H9 (cell line): ENCODE measurements around the gene PIEZO2. TPM values are rescaled to one million over a fixed set of nuclear protein-coding genes. Genes with fewer than 3 reads are reported as not detected.
A peak's percentile ranks its signal among the peaks of the same experiment; 100 is the strongest.

Experiments used
- DNase-seq: peaks from one replicate; pipeline ENCODE4 v3.0.0-alpha.2; 2017
- H2AFZ ChIP-seq: one replicate; pipeline ENCODE4 v1.6.1; 2013; ENCODE audit warnings: mild to moderate bottlenecking, low read length, control low read depth, moderate library complexity
- H2AK5ac ChIP-seq: 2 replicates; pipeline ENCODE4 v1.6.1; 2013; ENCODE audit warnings: low read length, control low read depth, mixed read lengths; ENCODE audit not compliant: insufficient read length
- H2BK120ac ChIP-seq: one replicate; pipeline ENCODE4 v1.6.1; 2013; ENCODE audit warnings: low read depth, mild to moderate bottlenecking, low read length, control low read depth, inconsistent platforms; ENCODE audit not compliant: poor library complexity, severe bottlenecking
- H2BK12ac ChIP-seq: 2 replicates; pipeline ENCODE4 v1.6.1; 2013; ENCODE audit warnings: low read length, control low read depth, mixed read lengths, low read depth; ENCODE audit not compliant: insufficient read length
- H2BK15ac ChIP-seq: 2 replicates; pipeline ENCODE4 v1.6.1; 2013; ENCODE audit warnings: low read depth, low read length, control low read depth
- H2BK20ac ChIP-seq: one replicate; pipeline ENCODE4 v1.6.1; 2013; ENCODE audit warnings: low read depth, mild to moderate bottlenecking, low read length, control low read depth, inconsistent platforms; ENCODE audit not compliant: poor library complexity, severe bottlenecking
- H2BK5ac ChIP-seq: 2 replicates; pipeline ENCODE4 v1.6.1; 2013; ENCODE audit warnings: low read length, control low read depth, mixed read lengths; ENCODE audit not compliant: insufficient read length
- H3K14ac ChIP-seq: 2 replicates; pipeline ENCODE4 v1.6.1; 2013; ENCODE audit warnings: low read length, control low read depth; ENCODE audit not compliant: insufficient read depth
- H3K18ac ChIP-seq: 2 replicates; pipeline ENCODE4 v1.6.1; 2013; ENCODE audit warnings: low read depth, mild to moderate bottlenecking, mixed read lengths, low read length, control low read depth; ENCODE audit not compliant: insufficient read length
- H3K23ac ChIP-seq: 2 replicates; pipeline ENCODE4 v1.6.1; 2013; ENCODE audit warnings: low read length, control low read depth, mixed read lengths, low read depth; ENCODE audit not compliant: insufficient read length
- H3K23me2 ChIP-seq: 2 replicates; pipeline ENCODE4 v1.6.1; 2013; ENCODE audit warnings: low read depth, mild to moderate bottlenecking, mixed read lengths, low read length, control low read depth; ENCODE audit not compliant: insufficient read length, poor library complexity, severe bottlenecking
- H3K27ac ChIP-seq: 2 replicates; pipeline ENCODE4 v1.5.1; 2013; ENCODE audit warnings: low read length, control low read depth, mixed read lengths, low read depth; ENCODE audit not compliant: insufficient read length
- H3K27me3 ChIP-seq: 2 replicates; pipeline ENCODE4 v1.6.1; 2013; ENCODE audit warnings: low read length, control low read depth, inconsistent platforms; ENCODE audit not compliant: insufficient read depth
- H3K4ac ChIP-seq: 2 replicates; pipeline ENCODE4 v1.6.1; 2013; ENCODE audit warnings: low read depth, mild to moderate bottlenecking, control low read depth, inconsistent platforms, low read length, moderate library complexity
- H3K4me1 ChIP-seq: 2 replicates; pipeline ENCODE4 v1.6.1; 2013; ENCODE audit warnings: low read length, control low read depth, inconsistent platforms; ENCODE audit not compliant: insufficient read depth
- H3K4me2 ChIP-seq: 2 replicates; pipeline ENCODE4 v1.6.1; 2013; ENCODE audit warnings: low read length, control low read depth, mixed read lengths; ENCODE audit not compliant: insufficient read length, insufficient read depth
- H3K56ac ChIP-seq: 2 replicates; pipeline ENCODE4 v1.6.1; 2013; ENCODE audit warnings: low read depth, mild to moderate bottlenecking, mixed read lengths, low read length, control low read depth; ENCODE audit not compliant: insufficient read length
- H3K79me1 ChIP-seq: 2 replicates; pipeline ENCODE4 v1.6.1; 2013; ENCODE audit warnings: low read depth, mild to moderate bottlenecking, moderate library complexity, low read length, control low read depth, inconsistent platforms; ENCODE audit not compliant: insufficient read depth, poor library complexity, severe bottlenecking
- H3K79me2 ChIP-seq: 2 replicates; pipeline ENCODE4 v1.6.1; 2013; ENCODE audit warnings: low read length, control low read depth, inconsistent platforms; ENCODE audit not compliant: insufficient read depth
- H3K9ac ChIP-seq: 2 replicates; pipeline ENCODE4 v1.6.1; 2013; ENCODE audit warnings: low read length, control low read depth, mixed read lengths; ENCODE audit not compliant: insufficient read length; ENCODE audit errors: extremely low read depth
- H3K9me3 ChIP-seq: one replicate; pipeline ENCODE4 v1.6.1; 2013; ENCODE audit warnings: low read depth, low read length, inconsistent platforms; ENCODE audit not compliant: control insufficient read depth
- H3T11ph ChIP-seq: one replicate; pipeline ENCODE4 v1.6.1; 2013; ENCODE audit warnings: mild to moderate bottlenecking, low read length, control low read depth, inconsistent platforms
- H4K20me1 ChIP-seq: one replicate; pipeline ENCODE4 v1.6.1; 2013; ENCODE audit not compliant: control insufficient read depth, insufficient read length, insufficient read depth
- H4K5ac ChIP-seq: 2 replicates; pipeline ENCODE4 v1.6.1; 2013; ENCODE audit warnings: low read depth, mild to moderate bottlenecking, mixed read lengths, low read length, control low read depth; ENCODE audit not compliant: insufficient read length
- H4K8ac ChIP-seq: replicated peaks from 2 replicates; pipeline ENCODE4 v1.6.1; 2013; ENCODE audit warnings: low read length, control low read depth, mixed read lengths, low read depth; ENCODE audit not compliant: insufficient read length
- H4K91ac ChIP-seq: 2 replicates; pipeline ENCODE4 v1.6.1; 2013; ENCODE audit warnings: low read depth, mild to moderate bottlenecking, moderate library complexity, mixed read lengths, low read length, control low read depth; ENCODE audit not compliant: insufficient read length
- H3K27ac Mint-ChIP-seq, 3 experiments: 2 replicates in 2 of 3; 3 replicates in 1 of 3; pipeline ENCODE4 v1.8.0; 2020 to 2021; ENCODE audit warnings: mixed read lengths in 3 of 3, mild to moderate bottlenecking in 1 of 3, moderate library complexity in 1 of 3
- H3K27me3 Mint-ChIP-seq: 2 replicates; pipeline ENCODE4 v1.8.0; 2021; ENCODE audit warnings: low read depth, mild to moderate bottlenecking, moderate library complexity, mixed read lengths
- H3K36me3 Mint-ChIP-seq, 3 experiments: 2 replicates in 2 of 3; 3 replicates in 1 of 3; pipeline ENCODE4 v1.8.0; 2020 to 2021; ENCODE audit warnings: low read depth in 3 of 3, mixed read lengths in 3 of 3; ENCODE audit not compliant: insufficient read depth in 1 of 3
- H3K4me1 Mint-ChIP-seq, 2 experiments: 2 replicates each; pipeline ENCODE4 v1.8.0; 2020; ENCODE audit warnings: mixed read lengths in 2 of 2
- H3K4me3 Mint-ChIP-seq, 2 experiments: 2 replicates in 1 of 2; 3 replicates in 1 of 2; pipeline ENCODE4 v1.8.0; 2020 to 2021; ENCODE audit warnings: mild to moderate bottlenecking in 2 of 2, mixed read lengths in 2 of 2, moderate library complexity in 1 of 2
- H3K9me3 Mint-ChIP-seq, 2 experiments: 2 replicates in 1 of 2; 3 replicates in 1 of 2; pipeline ENCODE4 v1.8.0; 2020; ENCODE audit warnings: mild to moderate bottlenecking in 2 of 2, mixed read lengths in 2 of 2, moderate library complexity in 1 of 2
- CTCF ChIP-seq: fragments of 200-600 bp; sonication (generic); conservative IDR thresholded peaks from 3 replicates; pipeline ENCODE4 v1.8.0; 2021; ENCODE audit warnings: antibody characterized with exemption, mild to moderate bottlenecking
- WGBS: extraction: QIAGEN DNeasy Blood & Tissue Kit; methylation state at CpG from one replicate; pipeline ENCODE4 v1.1.7; 2013; ENCODE audit warnings: missing lambda C conversion rate, low lambda C conversion rate, mixed read lengths; ENCODE audit not compliant: insufficient read length; ENCODE audit errors: extremely low coverage; 5-methylcytosine and 5-hydroxymethylcytosine counted together
- total RNA-seq: library from RNA; stranded (reverse); gene quantifications from 2 replicates; pipeline ENCODE4 v1.2.1, GENCODE V29; 2021

The PIEZO2 gene
- total RNA-seq, 1 experiment from 2014 or later: 3.9 TPM

- H3K9me3 ChIP-seq: no peaks in the 10 kb centered on the region
- H3K4me1 Mint-ChIP-seq: peaks cover 41 to 47% of the 10 kb centered on the region in 2 experiments
- H3K4me2 ChIP-seq: peak overlapping the region; percentile 94
- no peaks in the 10 kb centered on the region; a peak in 2 of 5 replicates for H3K9me3 Mint-ChIP-seq
- no peak overlapping the region for H3K18ac ChIP-seq
- H3K27me3 ChIP-seq: peaks cover 15% of the 10 kb centered on the region; the same call in 1 of the 2 replicates
- H3K27me3 Mint-ChIP-seq: peaks cover 49% of the 10 kb centered on the region
- H3K4me3 Mint-ChIP-seq: peak overlapping the region; percentile 64 to 81
- no peak overlapping the region for H2BK20ac ChIP-seq
- H2AFZ ChIP-seq: no peak overlapping the region
- H2BK120ac ChIP-seq: no peak overlapping the region
- no peak overlapping the region for H3K56ac ChIP-seq
- no peak overlapping the region for H4K5ac ChIP-seq
- H3K36me3 Mint-ChIP-seq: peaks cover 0 to 5% (median 0%) of the 10 kb centered on the region in 3 experiments; a peak in 3 of 7 replicates
- DNase-seq: peak; percentile 44
- TF ChIP-seq CTCF: no peak
- no peak overlapping the region for H2BK15ac ChIP-seq
- H3K4ac ChIP-seq: no peak overlapping the region
- H2AK5ac ChIP-seq: no peak overlapping the region
- H3K27ac ChIP-seq: no peak overlapping the region
- no peak overlapping the region for H3K23ac ChIP-seq
- H2BK5ac ChIP-seq: no peak overlapping the region
- H2BK12ac ChIP-seq: no peak overlapping the region
- H3K14ac ChIP-seq: no peak overlapping the region; the same call in 1 of the 2 replicates
- H4K20me1 ChIP-seq: no peaks in the 10 kb centered on the region
- H3K79me1 ChIP-seq: no peaks in the 10 kb centered on the region
- H3K79me2 ChIP-seq: peaks cover 3% of the 10 kb centered on the region; the same call in 1 of the 2 replicates
- H3K23me2 ChIP-seq: peaks cover 18% of the 10 kb centered on the region
- no peak overlapping the region for H4K91ac ChIP-seq
- no peak overlapping the region for H3T11ph ChIP-seq
- H3K4me1 ChIP-seq: peaks cover 16% of the 10 kb centered on the region; the same call in 1 of the 2 replicates
- no peak overlapping the region for H3K9ac ChIP-seq
- no CpG with 5 or more reads among the region's 23 CpGs for WGBS
- H4K8ac ChIP-seq: no peak overlapping the region
- H3K27ac Mint-ChIP-seq: no peak overlapping the region
Measured at GRCh38 chr18:11147371-11147951, 1.9 kb downstream of the PIEZO2 start.
